Measurements from ENCODE around the gene SFTPD.

The SFTPD gene

DNA sequence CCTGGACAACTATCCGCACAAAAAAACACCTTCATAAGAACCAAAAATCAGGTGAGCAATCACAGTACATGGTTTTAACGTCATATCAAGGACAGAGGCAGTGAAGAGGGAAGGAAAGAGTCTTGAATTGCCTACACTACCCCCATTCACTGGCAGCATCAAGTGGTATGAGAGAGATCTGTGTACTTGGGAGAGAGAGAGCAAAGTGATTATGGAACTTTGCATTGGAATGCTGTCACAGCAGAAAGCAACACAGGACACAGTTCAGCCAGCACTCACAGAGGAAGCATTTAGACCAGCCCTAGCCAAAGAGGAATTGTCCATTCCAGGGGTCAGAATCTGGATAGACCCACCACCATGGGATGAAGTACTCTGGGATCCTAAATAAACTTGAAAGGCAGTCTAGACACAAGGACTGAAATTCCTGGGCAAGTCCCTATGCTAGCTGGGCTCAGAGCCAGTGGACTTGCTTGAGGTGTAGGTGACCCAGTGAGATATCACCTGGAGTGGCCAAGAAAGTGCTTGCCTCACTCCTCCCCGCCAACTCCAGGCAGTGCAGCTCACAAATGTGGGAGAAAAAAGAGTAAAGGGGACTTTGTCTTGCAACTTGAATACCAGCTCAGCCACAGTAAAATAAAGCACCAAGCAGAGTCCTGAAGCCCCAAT is 30.5 kb upstream of the SFTPD start:
- no peak overlapping the region for H3K27ac Mint-ChIP-seq
- no peak overlapping the region for H3K4me3 Mint-ChIP-seq
- H3K36me3 Mint-ChIP-seq: peaks cover 1 to 16% of the 10 kb centered on the region in 2 donors

DNA sequence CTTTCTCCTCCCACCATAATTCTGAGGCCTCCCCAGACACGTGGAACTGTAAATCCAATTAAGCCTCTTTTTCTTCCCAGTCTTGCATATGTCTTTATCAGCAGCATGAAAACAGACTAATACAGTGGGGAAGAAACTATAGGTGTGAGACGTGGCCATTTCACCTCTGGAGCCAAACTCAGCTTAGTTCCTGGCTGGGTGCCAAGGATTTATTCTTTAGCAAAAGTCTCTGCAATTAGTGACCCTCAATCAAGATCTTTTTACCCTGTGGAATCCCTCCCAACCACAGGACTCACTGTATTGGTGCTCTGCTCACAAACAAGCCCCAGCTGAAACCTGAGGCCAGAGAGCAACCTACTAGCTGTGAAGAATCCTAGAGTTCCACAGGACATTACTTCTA is 28.1 kb upstream of the SFTPD start:
- peaks cover 1 to 16% of the 10 kb centered on the region in 2 donors for H3K36me3 Mint-ChIP-seq
- no peak overlapping the region for H3K27ac Mint-ChIP-seq
- no peak overlapping the region for H3K4me3 Mint-ChIP-seq
- peaks cover 2 to 10% of the 10 kb centered on the region in 2 donors for H3K9me3 Mint-ChIP-seq
- no peak for DNase-seq
- peaks cover 65 to 69% of the 10 kb centered on the region in 2 donors for H3K27me3 Mint-ChIP-seq
- peaks cover 3 to 6% of the 10 kb centered on the region in 2 donors for H3K4me1 Mint-ChIP-seq
- no peak for ATAC-seq (replicated peaks)

More for the DNA sequence above, 30.5 kb upstream of the SFTPD start:
- DNase-seq: no peak
- peaks cover 2 to 10% of the 10 kb centered on the region in 2 donors for H3K9me3 Mint-ChIP-seq
- peaks cover 78 to 82% of the 10 kb centered on the region in 2 donors for H3K27me3 Mint-ChIP-seq
- H3K4me1 Mint-ChIP-seq: peaks cover 7 to 23% of the 10 kb centered on the region in 2 donors
- no peak for ATAC-seq (replicated peaks)

DNA sequence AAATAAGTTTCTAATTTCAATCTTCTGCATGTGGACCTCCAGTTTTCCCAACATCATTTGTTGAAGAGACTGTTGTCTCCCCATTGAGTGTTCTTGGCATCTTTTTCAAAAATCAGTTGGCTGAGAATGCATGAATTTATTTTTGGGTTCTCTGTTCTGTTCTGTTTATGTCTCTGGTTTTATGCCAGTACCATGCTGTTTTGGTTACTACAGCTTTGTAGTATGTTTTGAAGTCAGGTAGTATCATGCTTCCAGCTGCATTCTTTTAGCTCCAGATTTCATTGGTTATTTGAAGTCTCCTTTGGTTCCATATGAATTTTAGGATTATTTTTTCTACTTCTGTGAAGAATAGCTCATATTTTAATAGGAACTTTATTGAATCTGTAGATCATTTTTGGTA is 21.2 kb upstream of the SFTPD start:
- Mint-ChIP-seq H3K27ac (no peak overlapping the region), H3K27me3 (peaks cover 18 to 25% of the 10 kb centered on the region in 2 donors)

DNA sequence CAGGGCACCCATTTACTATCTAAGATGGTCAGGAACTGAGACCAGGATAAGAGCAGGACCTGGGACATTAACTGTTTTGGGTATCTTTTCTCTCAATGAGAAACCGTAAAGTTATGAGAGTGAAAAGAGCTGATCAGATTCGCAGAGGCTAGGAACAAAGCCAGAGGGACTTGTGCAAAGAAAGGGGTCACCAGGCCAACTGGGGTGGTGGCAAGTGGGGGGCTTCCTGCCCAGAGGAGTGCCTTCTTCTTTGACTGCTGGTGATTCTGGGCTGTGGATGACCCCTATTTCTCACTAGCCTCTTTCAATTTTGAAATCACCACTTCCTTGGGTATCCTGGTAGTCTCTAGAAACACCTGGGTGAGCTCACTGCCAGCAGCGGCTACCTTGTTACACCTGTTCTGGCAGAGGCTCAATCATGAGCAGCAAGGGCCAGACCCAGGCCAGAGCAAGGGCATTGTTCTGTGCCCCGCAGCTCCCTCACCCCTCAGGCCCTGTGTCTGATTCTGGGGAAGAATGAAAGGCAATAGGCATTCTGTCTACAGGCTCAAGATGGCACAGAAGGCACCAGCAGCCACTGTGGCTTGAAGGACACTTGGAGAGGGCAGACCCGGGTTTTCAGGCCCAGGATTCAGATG is 999 bp downstream of the SFTPD start:
- Mint-ChIP-seq H3K27me3 (peaks cover 0 to 6% of the 10 kb centered on the region in 2 donors), H3K4me1 (no peaks in the 10 kb centered on the region), H3K9me3 (peaks cover 6 to 11% of the 10 kb centered on the region in 2 donors), H3K27ac (no peak overlapping the region), H3K4me3 (no peak overlapping the region), H3K36me3 (peaks cover 2 to 4% of the 10 kb centered on the region in 2 donors)
- DNase-seq (no peak), ATAC-seq (replicated peaks) (no peak)

More for the DNA sequence above, 21.2 kb upstream of the SFTPD start:
- Mint-ChIP-seq H3K4me1 (no peaks in the 10 kb centered on the region), H3K9me3 (peaks cover 8 to 11% of the 10 kb centered on the region in 2 donors), H3K36me3 (peaks cover 4 to 7% of the 10 kb centered on the region in 2 donors), H3K4me3 (no peak overlapping the region)
- no peak for DNase-seq
- ATAC-seq (replicated peaks): no peak

DNA sequence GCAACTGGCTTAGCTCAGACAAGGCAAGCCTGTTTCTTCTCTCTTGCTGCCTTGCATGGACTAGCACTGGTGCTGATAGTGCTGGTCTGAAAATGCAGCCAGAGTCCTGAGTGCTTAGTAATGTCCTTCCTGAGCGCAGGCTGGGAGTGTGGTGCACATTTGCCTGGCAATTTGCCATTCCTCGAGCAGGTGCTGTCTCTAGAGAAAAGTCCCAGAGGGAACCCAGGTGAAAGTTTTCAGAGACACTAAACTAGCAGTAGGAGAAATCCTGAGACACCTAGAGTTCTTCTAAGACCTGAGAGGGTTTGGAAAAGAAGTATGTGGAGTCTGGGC is 1.9 kb downstream of the SFTPD start:
- DNase-seq: no peak
- peaks cover 5 to 8% of the 10 kb centered on the region in 2 donors for H3K9me3 Mint-ChIP-seq
- H3K4me1 Mint-ChIP-seq: no peaks in the 10 kb centered on the region
- H3K27ac Mint-ChIP-seq: no peak overlapping the region
- ATAC-seq (replicated peaks): no peak
- H3K36me3 Mint-ChIP-seq: peaks cover 2 to 4% of the 10 kb centered on the region in 2 donors
- H3K4me3 Mint-ChIP-seq: no peak overlapping the region
- peaks cover 0 to 6% of the 10 kb centered on the region in 2 donors for H3K27me3 Mint-ChIP-seq

DNA sequence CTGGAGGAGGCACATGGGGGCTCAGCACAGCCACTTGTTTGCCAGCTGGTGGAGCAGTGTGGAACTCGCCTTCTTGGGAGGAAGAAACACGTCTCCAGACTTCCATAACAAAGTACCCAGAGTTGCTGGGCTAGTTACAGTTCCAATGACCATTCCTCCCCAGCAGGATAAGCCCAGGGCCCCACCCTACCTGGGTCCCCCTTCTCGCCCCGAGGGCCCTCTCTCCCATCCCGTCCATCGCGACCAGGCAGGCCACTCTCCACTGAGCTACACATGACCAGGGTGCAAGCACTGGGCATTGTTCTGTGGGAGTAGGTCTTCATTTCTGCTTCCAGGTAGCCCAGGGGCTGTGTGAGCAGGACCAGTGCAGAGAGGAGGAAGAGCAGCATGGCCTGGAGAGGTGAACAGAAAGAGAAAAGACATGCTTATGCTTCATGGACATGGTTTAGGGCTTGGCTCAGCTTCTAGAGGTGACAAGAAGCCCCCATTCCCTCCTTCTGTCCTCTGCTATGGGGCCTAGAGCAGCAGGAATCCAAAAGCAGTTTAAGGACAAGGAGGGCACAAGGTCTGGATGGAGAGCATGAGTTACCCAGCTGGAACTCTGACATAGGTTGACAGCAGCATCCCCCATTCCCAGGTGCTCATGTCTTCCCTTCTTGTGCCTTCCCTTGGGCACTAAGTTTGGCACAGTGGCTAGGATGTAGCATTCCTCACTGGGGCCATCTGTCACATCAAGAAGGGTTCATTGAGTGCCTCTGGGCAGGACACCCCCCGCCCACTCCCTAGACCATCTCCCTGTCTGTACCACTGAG is 2.4 kb downstream of the SFTPD start:
- no peak overlapping the region for H3K4me3 Mint-ChIP-seq
- DNase-seq: no peak
- no peak for ATAC-seq (replicated peaks)

DNA sequence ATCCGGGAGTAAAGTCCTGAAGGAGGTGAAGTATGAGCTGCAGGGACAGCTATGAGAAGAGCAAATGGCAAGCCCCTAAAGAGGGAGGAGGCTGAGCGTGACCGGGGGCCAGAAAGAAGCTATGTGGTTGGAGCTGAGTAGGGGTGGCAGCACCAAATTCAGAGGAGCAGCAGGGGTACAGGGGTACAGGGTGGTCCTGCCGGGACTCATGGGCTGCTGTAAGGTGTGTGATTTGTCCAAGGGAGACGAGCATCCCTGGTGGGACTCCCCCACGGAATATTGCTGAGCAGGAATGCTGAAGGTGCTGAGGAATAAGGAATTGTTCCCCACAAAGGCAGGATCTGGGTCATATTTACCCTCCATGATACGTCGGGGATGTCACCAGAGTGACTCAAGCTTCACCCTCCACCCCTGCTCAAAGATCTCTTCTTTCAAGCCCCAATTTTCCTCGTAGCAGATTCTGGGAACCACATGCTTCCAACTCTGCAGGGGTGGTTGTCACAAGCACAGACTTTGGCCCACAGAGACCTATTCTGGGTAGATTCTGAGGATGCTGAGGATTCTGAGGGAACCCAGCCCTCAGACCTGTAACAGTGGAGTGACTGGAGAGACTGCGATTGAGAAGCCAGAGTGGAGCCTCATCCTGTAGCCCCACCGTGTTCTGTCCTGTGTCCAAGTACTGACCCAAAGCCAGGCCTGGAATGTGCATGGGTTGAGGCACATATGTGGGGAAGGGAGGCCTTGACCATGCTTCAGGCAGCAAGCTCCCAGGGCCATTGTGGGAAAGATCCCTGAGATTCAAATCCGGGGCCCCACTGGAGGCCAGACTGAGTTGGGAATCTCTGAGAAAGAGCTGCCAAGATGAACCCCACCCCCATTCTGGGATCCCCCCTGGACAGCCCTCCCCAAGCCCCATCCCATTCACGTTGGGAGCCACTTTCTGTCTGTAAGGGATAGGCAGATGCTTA is 4.2 kb downstream of the SFTPD start:
- ATAC-seq (replicated peaks): no peak
- no peaks in the 10 kb centered on the region for H3K27me3 Mint-ChIP-seq
- no peak overlapping the region for H3K4me3 Mint-ChIP-seq
- peak overlapping the region; percentile 37 for H3K27ac Mint-ChIP-seq
- H3K4me1 Mint-ChIP-seq: peaks cover 14 to 19% of the 10 kb centered on the region in 2 donors
- no peaks in the 10 kb centered on the region for H3K36me3 Mint-ChIP-seq
- no peak for DNase-seq
- no peaks in the 10 kb centered on the region for H3K9me3 Mint-ChIP-seq

More for the DNA sequence above, 2.4 kb downstream of the SFTPD start:
- Mint-ChIP-seq H3K4me1 (peaks cover 4% of the 10 kb centered on the region in 2 donors), H3K27ac (no peak overlapping the region), H3K36me3 (peaks cover 2 to 4% of the 10 kb centered on the region in 2 donors), H3K27me3 (peaks cover 0 to 2% of the 10 kb centered on the region in 2 donors), H3K9me3 (peaks cover 3 to 5% of the 10 kb centered on the region in 2 donors)

DNA sequence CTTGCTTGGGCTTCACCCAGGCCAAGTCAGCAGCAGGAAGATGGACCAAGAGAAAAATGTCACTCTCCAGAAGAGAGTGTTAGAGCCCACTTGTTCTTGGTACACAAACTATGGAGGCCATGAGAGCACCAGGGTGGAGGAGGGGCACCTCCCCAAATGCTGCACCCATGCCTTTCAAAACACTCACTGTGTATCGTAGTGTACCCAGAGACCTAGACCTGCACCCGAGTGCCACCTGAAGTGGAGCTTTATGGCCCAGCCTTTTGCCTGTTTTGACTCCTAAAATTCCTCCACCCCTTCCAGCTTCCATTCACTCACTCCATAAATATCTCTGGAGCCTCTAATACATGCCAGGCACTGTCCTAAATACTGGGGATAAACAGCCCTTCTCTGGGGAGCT is 5.0 kb downstream of the SFTPD start:
- Mint-ChIP-seq H3K27me3 (no peaks in the 10 kb centered on the region), H3K4me1 (peaks cover 21 to 27% of the 10 kb centered on the region in 2 donors), H3K4me3 (no peak overlapping the region), H3K9me3 (peaks cover 0 to 1% of the 10 kb centered on the region in 2 donors), H3K36me3 (no peaks in the 10 kb centered on the region), H3K27ac (no peak overlapping the region)
- DNase-seq (no peak), ATAC-seq (replicated peaks) (no peak)

DNA sequence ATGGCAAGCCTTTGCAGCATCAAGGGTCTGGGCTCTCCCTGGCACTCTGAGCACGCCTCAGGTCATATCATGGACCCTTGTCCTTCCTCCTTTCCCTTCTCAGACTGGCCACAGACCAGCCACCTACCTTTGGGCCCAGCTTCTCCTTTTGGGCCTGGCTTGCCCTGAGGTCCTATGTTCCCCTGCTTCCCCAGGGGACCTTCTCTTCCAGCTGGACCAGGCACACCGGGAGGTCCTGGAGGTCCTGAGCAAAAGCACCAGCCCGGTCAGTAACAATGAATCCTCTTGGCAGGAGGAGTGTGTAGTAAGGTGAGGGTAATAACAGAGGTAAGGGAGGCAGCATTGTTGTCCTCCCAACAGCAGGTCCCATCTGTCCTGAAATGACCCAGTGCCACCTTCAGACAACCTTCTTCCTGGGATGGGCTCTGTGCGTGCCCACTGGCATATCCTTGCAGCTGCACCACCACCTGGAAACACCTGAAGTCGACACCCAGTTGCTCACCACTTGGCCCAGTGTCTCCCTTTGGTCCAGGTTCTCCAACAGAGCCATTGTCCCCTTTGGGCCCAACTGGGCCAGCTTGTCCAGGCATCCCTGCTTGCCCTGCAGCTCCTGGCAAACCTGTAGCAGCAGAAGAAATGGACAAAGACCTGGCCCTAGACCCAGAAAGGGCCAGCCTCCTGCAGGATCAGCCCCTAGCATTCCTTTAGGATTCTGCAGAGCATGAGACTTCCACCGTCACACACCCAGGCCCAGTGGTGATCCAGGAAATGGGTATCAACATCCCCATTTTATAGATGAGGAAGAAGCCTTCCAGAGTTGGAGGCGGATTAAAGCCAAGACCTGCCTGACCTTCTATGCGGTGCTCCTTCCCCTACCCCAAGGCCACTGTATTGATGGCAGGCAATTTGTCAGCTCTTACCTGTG is 6.4 kb downstream of the SFTPD start:
- Mint-ChIP-seq H3K27ac (peak overlapping the region; percentile 37), H3K9me3 (peaks cover 0 to 1% of the 10 kb centered on the region in 2 donors), H3K36me3 (no peaks in the 10 kb centered on the region), H3K4me3 (no peak overlapping the region), H3K4me1 (peaks cover 30 to 41% of the 10 kb centered on the region in 2 donors), H3K27me3 (no peaks in the 10 kb centered on the region)
- no peak for DNase-seq
- no peak for ATAC-seq (replicated peaks)

DNA sequence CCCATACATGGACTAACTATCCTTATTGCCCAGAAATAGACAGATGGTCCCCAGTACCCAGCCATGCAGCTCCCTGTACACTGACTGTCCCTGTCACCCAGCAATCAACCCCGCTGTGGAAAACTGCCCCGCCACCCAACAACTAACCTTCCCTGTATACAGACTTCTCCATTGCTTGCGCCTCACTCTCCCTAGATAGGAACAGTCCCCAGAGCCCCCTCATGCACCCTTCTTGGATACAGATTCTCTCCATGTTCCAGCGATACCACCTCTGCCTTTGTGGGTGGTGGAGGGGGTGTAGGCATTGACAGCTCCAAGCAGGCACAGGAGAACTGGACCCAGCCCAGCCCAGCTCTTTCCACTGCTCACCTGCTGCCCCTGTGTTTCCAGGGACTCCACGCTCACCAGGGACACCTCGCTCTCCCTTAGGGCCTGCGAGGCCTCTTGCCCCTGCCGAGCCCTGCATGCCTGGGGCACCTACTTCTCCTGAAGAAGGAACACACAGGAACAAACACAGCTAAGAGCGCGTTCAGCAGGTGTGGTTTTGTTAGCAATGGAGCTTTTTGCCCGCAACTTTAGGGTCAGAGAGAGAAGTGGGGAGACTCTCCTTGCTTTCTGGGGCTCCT is 7.2 kb downstream of the SFTPD start:
- Mint-ChIP-seq H3K36me3 (peaks cover 0 to 2% of the 10 kb centered on the region in 2 donors), H3K4me1 (peaks cover 38 to 49% of the 10 kb centered on the region in 2 donors), H3K9me3 (peaks cover 0 to 1% of the 10 kb centered on the region in 2 donors), H3K27ac (peak overlapping the region; percentile 59), H3K27me3 (no peaks in the 10 kb centered on the region), H3K4me3 (no peak overlapping the region)
- ATAC-seq (replicated peaks): no peak
- DNase-seq: no peak

DNA sequence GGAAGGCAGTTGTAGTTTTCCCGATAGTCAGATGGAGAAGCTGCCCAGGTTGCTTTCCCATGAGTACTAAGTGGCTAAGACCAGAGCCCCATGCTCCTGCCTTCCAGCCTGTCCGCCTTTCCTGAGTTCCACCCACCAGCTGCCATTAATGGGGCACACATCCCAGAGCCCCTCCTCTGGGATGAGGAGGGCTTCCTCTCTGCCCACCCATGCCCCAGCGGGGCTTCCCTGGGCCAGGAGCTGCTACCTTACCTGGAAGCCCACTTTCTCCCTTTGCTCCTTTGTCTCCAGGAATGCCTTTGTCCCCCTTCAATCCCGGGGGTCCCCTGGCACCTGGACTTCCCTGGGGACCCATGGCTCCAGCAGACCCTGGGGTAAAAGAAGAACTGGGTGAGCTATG is 7.8 kb downstream of the SFTPD start:
- H3K4me1 Mint-ChIP-seq: peaks cover 43 to 55% of the 10 kb centered on the region in 2 donors
- peaks cover 0 to 1% of the 10 kb centered on the region in 2 donors for H3K9me3 Mint-ChIP-seq
- ATAC-seq (replicated peaks): no peak
- peak overlapping the region; percentile 59 for H3K27ac Mint-ChIP-seq
- H3K4me3 Mint-ChIP-seq: no peak overlapping the region
- DNase-seq: no peak
- H3K36me3 Mint-ChIP-seq: peaks cover 0 to 5% of the 10 kb centered on the region in 2 donors
- no peaks in the 10 kb centered on the region for H3K27me3 Mint-ChIP-seq

DNA sequence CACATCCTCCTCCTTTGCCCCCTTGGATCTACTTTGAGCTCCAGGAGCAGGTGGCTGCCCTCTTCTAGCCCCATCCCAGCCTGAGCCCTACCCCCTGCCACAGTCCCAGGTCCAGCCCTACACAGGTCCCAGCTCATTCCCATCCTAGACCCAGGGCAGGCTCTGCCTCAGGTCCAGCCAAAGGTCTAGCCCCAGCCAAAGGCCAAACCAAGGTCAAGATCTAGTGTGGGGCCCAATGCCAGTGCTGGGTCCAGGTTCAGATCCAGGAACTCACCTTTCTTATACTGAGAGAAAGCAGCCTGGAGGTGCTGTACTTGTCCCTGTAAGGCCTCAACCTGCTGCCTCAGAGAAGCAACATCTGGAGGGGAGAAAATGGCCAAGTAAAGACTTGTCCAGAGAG is 8.5 kb downstream of the SFTPD start:
- peak overlapping the region; percentile 70 for H3K27ac Mint-ChIP-seq
- ATAC-seq (replicated peaks): no peak

More for the DNA sequence above, 8.5 kb downstream of the SFTPD start:
- no peak for DNase-seq
- no peaks in the 10 kb centered on the region for H3K27me3 Mint-ChIP-seq
- H3K36me3 Mint-ChIP-seq: peaks cover 0 to 5% of the 10 kb centered on the region in 2 donors
- peaks cover 0 to 1% of the 10 kb centered on the region in 2 donors for H3K9me3 Mint-ChIP-seq
- peaks cover 45 to 58% of the 10 kb centered on the region in 2 donors for H3K4me1 Mint-ChIP-seq
- no peak overlapping the region for H3K4me3 Mint-ChIP-seq

Data from stimulated activated naive B cell treated with anti-CD40 and anti-IgM and Interleukin-4, amounts not matched to agents 10 μg/mL and 1 μg/mL and 100 μg/mL, for 72 hours (primary cell).